GM20431 (cell line): ENCODE data around the gene LCE2A.
"Not testable (repeated sequence)": the region's sequence is repeated elsewhere in the genome, so short reads cannot be mapped to it uniquely, and the experiment has no call there.

Source experiments
- in situ Hi-C: fragments of 300-500 bp; cut with MseI, MboI; formaldehyde crosslinking; loops from one replicate; pipeline ENCODE4 v1.15.0; 2020; ENCODE audit warnings: low sequenced_read_pairs; ENCODE audit not compliant: unreplicated experiment

Gene LCE2A

GRCh38 chr1:152697701-152698600, at the start of gene LCE2A:
TSS of gene LCE2A (plus strand) at chr1:152698345. CDS start at chr1:152698902, 557 bp downstream.
- in situ Hi-C loops: no loop called here

DNA sequence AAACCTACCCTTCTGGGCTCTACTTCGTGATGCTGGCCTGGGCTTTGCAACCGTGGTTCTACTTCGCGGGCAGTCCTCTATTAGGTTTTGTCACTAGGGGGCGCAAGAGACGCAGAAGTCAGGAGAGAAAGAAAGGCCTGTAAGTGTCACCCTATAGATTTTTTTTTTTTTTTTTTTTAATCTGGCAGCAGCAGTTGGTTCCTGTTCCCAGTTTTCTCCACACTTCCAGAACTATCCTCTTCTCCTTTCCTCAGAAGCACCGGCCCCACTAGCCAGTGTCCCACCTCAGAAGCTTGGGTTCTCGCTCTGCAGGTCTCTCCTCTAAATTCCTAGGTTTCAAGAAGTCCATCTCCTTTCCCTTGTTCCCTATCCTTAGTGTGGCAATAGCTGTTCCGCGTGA, 44.0 kb upstream of the LCE2A start:
- in situ Hi-C loops: no loop called here

DNA sequence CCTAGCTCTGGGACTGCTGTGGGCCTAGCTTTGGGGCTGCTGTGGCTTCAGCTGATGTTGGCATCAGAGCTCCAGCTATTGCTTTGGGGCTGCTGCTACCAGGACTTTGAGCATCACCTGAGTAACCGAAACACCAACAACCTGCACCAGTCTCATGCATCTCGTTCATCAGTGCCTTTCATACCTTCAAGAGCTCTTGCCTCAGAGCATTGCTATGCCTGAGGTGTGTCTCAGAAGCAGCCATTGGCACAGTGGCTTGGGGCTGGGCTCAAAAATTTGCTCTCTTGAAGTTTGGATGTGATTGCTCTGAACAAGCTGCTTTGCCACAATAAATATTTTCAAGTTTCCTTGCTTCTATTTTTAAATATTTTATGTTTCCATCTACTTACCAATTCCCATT, 41.7 kb upstream of the LCE2A start:
- in situ Hi-C loops: no loop called here

DNA sequence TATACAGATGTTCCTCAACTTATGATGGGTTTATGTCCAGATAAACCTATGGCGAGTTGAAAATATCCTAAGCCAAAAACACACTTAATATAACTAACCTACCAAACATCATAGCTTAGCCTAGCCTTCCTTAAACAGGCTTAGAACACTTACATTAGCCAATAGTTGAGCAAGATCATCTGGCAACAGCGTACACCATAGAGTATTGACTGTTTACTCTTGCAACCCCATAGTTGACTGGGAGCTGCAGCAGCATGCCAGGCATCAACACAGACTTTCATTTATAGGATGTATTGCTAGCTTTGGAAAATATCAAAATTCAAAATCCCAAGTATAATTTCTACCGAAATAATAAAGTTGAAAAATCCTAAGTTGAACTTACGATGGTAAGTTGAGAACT, 40.5 kb upstream of the LCE2A start:
- in situ Hi-C loops: no loop called here

- in situ Hi-C loops: no loop called here
These were observed 39.5 kb upstream of the LCE2A start for GRCh38 chr1:152658649-152659048.

DNA sequence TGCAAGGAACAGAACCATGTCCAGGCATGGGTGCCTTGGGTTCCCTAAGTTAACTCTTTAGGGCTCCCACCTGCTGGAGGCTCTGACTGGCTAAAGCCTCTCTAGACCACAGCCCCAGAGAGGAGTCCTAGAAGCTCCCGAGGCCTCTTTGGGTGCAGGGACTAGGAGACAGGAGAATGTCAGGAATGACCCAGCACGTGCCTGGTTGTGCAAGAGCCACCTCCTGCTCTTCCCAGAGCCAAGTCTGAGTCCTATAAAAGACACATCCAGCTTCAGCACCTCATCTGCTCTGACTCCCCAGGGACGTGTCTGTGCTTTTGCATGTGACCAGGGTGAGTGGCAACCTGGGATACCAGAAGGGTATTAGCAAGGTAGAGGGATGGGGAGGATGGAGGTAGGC, 35.0 kb upstream of the LCE2A start, which contains the start of gene LCE2D:
Gene LCE2D (plus strand): TSS at position 283 of the 400 bp plus-strand sequence. CDS start 726 bp downstream, outside the sequence.
- in situ Hi-C loops: no loop called here

GRCh38 chr1:152666171-152666570, 32.0 kb upstream of the LCE2A start:
- in situ Hi-C loops: not testable (repeated sequence)

DNA sequence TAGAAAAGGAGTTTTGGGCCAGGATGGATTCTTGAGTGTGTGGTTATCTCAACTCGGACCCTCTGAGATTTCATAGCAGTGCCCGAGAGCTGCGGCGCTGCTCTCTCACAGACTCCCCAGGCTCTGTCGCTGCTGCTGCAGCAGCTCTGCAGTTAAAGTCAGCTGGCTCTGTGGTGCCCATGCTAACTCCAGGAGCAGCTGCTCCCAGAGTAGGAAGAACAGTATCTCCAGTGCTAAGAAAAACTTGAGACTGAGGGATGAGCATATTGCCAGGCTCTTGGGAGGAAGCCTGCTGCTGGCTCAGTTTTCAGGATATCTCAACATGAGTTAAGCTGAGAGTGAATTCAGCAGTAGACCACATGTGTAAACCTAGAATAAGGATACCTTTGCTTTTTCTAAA, 30.5 kb upstream of the LCE2A start:
- in situ Hi-C loops: no loop called here

GRCh38 chr1:152673016-152673415, 25.1 kb upstream of the LCE2A start:
- in situ Hi-C loops: no loop called here

DNA sequence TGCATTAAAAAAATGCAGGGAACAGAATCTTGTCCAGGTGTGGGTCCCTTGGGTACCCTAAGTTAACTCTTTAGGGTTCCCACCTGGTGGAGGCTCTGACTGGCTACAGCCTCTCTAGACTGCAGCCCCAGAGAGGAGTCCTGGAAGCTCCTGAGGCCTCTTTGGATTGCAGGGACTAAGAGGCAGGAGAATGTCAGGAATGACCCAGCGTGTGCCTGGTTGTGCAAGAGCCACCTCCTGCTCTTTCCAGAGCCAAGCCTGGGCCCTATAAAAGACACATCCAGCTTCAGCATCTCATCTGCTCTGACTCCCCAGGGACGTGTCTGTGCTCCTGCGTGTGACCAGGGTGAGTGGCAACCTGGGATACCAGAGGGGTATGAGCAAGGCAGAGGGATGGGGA, 23.2 kb upstream of the LCE2A start, which contains the start of gene LCE2C:
Gene LCE2C (plus strand): TSS at position 297 of the 400 bp plus-strand sequence. CDS start 737 bp downstream, outside the sequence.
- in situ Hi-C loops: not testable (repeated sequence)

DNA sequence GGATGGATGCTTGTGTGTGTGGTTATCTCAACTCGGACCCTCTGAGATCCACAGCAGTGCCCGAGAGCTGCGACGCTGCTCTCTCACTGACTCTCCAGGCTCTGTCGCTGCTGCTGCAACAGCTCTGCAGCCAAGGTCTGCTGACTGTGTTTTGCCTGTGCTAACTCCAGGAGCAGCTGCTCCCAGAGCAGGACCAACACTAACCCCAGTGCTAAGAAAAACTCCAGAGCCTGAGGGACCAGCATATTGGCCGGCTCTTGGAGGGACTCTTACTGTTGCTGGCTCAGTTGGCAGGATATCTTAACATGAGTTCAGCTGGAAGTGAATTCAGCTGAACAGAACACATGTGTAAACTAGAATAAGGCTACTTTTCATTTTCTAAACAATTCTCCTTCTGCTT, 18.7 kb upstream of the LCE2A start:
- in situ Hi-C loops: no loop called here

DNA sequence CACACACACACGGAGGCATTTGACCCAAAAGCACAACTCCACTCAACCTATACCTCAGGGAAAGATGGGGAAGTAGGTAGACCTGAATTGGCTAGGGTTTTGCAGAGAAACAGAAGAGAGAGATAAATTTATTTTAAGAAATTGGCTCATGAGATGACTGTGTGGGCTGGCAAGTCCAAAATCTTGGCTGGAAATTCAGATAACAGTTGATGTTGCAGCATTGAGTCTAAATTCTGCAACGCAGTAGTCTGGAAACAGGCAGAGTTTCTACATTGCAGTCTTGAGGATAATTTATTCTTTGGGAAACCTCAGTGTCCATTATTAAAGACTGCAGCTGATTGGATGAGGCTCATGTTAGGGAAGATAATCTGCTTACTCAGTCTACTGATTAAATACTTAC, 16.5 kb upstream of the LCE2A start:
- in situ Hi-C loops: no loop called here

DNA sequence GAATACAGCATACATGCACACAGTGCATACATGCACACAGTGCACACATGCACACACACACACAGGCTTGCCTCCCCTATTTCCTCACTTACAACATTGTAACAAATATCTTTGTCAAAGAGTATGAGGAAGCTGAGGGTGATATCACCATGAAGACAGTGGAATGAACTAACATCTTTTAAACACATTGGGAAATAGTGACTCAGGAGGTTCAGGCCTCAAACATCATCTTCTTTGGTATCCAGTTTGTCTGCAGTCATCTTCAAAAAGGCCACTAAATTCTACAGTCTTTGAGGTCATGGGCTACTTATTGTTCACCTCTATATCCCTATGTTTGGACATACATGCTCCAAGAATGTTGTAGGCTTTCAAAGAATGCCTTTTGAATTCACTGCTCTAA, 14.3 kb upstream of the LCE2A start:
- in situ Hi-C loops: no loop called here

DNA sequence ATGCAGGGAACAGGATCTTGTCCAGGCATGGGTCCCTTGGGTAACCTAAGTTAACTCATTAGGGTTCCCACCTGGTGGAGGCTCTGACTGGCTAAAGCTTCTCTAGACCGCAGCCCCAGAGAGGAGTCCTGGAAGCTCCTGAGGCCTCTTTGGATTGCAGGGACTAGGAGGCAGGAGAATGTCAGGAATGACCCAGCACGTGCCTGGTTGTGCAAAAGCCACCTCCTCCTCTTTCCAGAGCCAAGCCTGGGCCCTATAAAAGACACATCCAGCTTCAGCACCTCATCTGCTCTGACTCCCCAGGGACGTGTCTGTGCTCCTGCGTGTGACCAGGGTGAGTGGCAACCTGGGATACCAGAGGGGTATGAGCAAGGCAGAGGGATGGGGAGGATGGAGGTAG, 12.3 kb upstream of the LCE2A start, which contains the start of gene LCE2B:
Gene LCE2B (plus strand): TSS at position 301 of the 400 bp plus-strand sequence. CDS start 721 bp downstream, outside the sequence.
- in situ Hi-C loops: not testable (repeated sequence)

- in situ Hi-C loops: no loop called here
These were observed 1.6 kb downstream of the LCE2A start for GRCh38 chr1:152699746-152700145.

GRCh38 chr1:152707860-152708259, 9.7 kb downstream of the LCE2A start, which contains the start of gene LCE4A:
TSS of gene LCE4A (plus strand) at chr1:152708160. CDS start at chr1:152709076, 916 bp downstream.
- in situ Hi-C loops: no loop called here

DNA sequence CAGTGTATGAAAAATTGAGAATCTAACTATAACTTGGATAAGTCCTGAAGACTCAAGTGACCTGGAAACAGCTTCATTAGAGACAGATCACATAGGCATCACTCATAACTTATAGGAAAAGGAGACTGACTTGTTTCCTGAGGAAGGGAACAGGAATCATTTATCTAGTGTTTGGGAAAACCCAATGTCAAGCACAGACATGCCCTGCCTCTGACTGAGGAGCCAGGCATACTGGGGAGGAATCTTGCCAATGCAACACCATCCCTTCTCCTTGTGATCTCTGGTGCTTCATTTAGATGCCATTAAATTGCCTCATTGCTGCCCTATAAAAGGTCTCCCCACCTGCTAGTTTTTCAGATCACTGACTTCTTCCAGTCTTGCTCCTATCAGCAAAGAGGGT, 20.1 kb downstream of the LCE2A start:
- in situ Hi-C loops: no loop called here

GRCh38 chr1:152725261-152725660, 27.1 kb downstream of the LCE2A start:
- in situ Hi-C loops: no loop called here

- in situ Hi-C loops: no loop called here
These were observed 30.8 kb downstream of the LCE2A start for GRCh38 chr1:152728986-152729385.

GRCh38 chr1:152735648-152736047, 37.5 kb downstream of the LCE2A start:
- in situ Hi-C loops: no loop called here

- in situ Hi-C loops: no loop called here
These were observed 39.9 kb downstream of the LCE2A start for GRCh38 chr1:152737997-152738396.
